Measurements from ENCODE around the gene RPS5. TPM values are rescaled to one million over a fixed set of nuclear protein-coding genes. Genes with fewer than 3 reads are reported as not detected.
"Not testable (repeated sequence)": the region's sequence is repeated elsewhere in the genome, so short reads cannot be mapped to it uniquely, and the experiment has no call there.

The RPS5 gene
- total RNA-seq, 2 experiments from 2014 or later, result 1,806 to 1,853 TPM

DNA sequence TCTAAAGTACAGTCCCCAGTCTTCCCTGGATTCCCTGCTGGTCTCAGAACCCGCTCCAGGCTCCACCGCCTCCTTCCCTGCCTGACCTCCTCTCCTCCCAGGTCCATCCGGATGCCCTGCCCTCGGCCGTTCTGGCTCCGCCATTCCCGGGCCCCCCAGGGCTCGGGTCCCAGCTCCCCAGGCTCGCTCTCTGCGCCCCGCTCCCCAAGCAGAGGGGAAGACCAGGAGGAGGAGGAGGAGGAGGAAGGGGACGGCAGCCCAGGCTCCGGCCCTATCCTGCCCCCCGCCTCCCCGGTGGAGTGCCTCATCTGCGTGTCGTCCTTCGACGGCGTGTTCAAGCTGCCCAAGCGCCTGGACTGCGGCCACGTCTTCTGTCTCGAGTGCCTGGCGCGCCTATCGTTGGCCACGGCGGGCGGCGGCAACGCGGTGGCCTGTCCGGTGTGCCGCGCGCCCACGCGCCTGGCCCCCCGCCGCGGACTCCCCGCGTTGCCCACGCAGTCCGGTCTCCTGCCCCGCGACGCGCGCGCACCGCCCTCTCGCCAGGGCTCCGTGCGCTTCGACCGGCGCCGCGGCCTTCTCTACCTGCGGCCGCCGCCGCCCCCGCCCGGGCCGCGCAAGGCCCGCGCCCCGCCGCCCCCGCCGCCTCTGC is 9.0 kb downstream of the RPS5 start:
- CTCF ChIA-PET, result no interaction called here
- Mint-ChIP-seq H3K4me3 (no peak overlapping the region), H3K9me3 (no peaks in the 10 kb centered on the region), H3K4me1 (ENCODE audit: low read depth) (peaks cover 24% of the 10 kb centered on the region), H3K27me3 (ENCODE audit: low read depth) (peaks cover 11% of the 10 kb centered on the region), H3K27ac (no peak overlapping the region), H3K36me3 (ENCODE audit: low read depth) (peaks cover 33% of the 10 kb centered on the region)
- intact Hi-C loops (cut with micrococcal nuclease), result no loop called here
- DNase-seq, result no peak

GRCh38 chr19:58396691-58397532 is 9.8 kb downstream of the RPS5 start:
- CTCF ChIA-PET, result no interaction called here
- intact Hi-C loops (cut with micrococcal nuclease), result no loop called here
- Mint-ChIP-seq H3K4me1 (ENCODE audit: low read depth) (peaks cover 24% of the 10 kb centered on the region), H3K27ac (no peak overlapping the region), H3K9me3 (no peaks in the 10 kb centered on the region), H3K4me3 (no peak overlapping the region), H3K27me3 (ENCODE audit: low read depth) (peaks cover 11% of the 10 kb centered on the region), H3K36me3 (ENCODE audit: low read depth) (peaks cover 25% of the 10 kb centered on the region)
- no peak for DNase-seq

DNA sequence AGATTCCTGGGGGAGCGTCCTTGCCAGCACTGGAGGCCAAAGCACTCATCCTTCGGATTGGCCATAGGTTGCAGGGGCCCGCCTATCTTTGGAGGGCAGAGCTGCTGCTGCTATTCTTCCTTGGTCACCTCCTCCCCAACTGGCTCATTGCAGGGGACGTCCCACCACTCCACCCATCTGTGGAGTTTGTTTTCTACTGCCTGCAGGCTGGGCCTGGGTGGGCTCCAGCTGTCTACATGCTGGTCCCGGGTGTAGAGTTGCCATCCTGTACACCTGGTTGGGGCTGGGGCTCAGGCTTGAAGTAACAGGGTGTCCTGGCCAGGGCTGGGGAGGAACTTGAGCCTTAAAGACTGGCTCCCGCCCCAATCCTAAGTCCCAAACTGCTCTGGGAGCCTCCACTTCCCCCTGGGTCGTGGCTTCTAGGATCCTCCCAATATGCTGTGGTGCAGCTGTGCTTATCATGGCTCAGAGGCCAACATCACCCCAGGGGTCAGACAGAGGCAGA is 10.5 kb downstream of the RPS5 start:
- H3K27me3 Mint-ChIP-seq (ENCODE audit: low read depth), result peaks cover 11% of the 10 kb centered on the region
- peaks cover 24% of the 10 kb centered on the region for H3K4me1 Mint-ChIP-seq (ENCODE audit: low read depth)
- CTCF ChIA-PET, result no interaction called here
- peaks cover 23% of the 10 kb centered on the region for H3K36me3 Mint-ChIP-seq (ENCODE audit: low read depth)
- DNase-seq, result no peak
- H3K9me3 Mint-ChIP-seq, result no peaks in the 10 kb centered on the region
- no peak overlapping the region for H3K4me3 Mint-ChIP-seq
- intact Hi-C loops (cut with micrococcal nuclease), result no loop called here
- no peak overlapping the region for H3K27ac Mint-ChIP-seq

- CTCF ChIA-PET, result no interaction called here
- no peak for DNase-seq
- peaks cover 19% of the 10 kb centered on the region for H3K36me3 Mint-ChIP-seq (ENCODE audit: low read depth)
- H3K4me3 Mint-ChIP-seq, result no peak overlapping the region
- H3K27me3 Mint-ChIP-seq (ENCODE audit: low read depth), result peaks cover 11% of the 10 kb centered on the region
- intact Hi-C loops (cut with micrococcal nuclease), result no loop called here
- no peak overlapping the region for H3K27ac Mint-ChIP-seq
- H3K9me3 Mint-ChIP-seq, result no peaks in the 10 kb centered on the region
- peaks cover 21% of the 10 kb centered on the region for H3K4me1 Mint-ChIP-seq (ENCODE audit: low read depth)
Measured at GRCh38 chr19:58398087-58398486, 11.0 kb downstream of the RPS5 start.

DNA sequence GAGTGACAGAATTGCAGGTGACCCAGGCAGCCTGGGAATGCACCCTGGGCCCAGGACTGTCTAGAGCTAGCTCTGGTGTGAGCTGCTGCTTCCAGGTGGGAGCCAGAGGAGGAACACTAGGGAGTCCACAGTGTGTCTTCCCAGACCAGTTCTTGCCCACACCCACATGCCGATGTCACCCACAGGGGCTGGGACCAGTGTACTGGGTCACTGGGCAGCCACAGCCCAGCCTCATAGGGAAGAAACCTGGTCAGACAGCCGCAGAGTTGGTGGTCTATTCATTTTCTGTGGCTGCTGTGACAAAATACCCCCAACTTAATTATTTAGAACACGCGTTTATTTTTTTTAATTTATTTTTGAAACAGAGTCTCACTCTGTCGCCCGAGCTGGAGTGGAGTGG is 11.5 kb downstream of the RPS5 start:
- H3K36me3 Mint-ChIP-seq (ENCODE audit: low read depth), result peaks cover 15% of the 10 kb centered on the region

GRCh38 chr19:58399903-58400302 is 12.8 kb downstream of the RPS5 start:
- Mint-ChIP-seq H3K4me3 (no peak overlapping the region), H3K27me3 (ENCODE audit: low read depth) (peaks cover 11% of the 10 kb centered on the region), H3K36me3 (ENCODE audit: low read depth) (peaks cover 3% of the 10 kb centered on the region), H3K4me1 (ENCODE audit: low read depth) (peaks cover 14% of the 10 kb centered on the region), H3K27ac (no peak overlapping the region), H3K9me3 (no peaks in the 10 kb centered on the region)
- no peak for DNase-seq
- intact Hi-C loops (cut with micrococcal nuclease), result no loop called here
- CTCF ChIA-PET, result no interaction called here

More for the DNA sequence above, 11.5 kb downstream of the RPS5 start:
- Mint-ChIP-seq H3K27me3 (ENCODE audit: low read depth) (peaks cover 11% of the 10 kb centered on the region), H3K4me3 (no peak overlapping the region), H3K27ac (no peak overlapping the region), H3K4me1 (ENCODE audit: low read depth) (peaks cover 20% of the 10 kb centered on the region), H3K9me3 (no peaks in the 10 kb centered on the region)
- DNase-seq, result no peak
- intact Hi-C loops (cut with micrococcal nuclease), result no loop called here
- CTCF ChIA-PET, result no interaction called here

DNA sequence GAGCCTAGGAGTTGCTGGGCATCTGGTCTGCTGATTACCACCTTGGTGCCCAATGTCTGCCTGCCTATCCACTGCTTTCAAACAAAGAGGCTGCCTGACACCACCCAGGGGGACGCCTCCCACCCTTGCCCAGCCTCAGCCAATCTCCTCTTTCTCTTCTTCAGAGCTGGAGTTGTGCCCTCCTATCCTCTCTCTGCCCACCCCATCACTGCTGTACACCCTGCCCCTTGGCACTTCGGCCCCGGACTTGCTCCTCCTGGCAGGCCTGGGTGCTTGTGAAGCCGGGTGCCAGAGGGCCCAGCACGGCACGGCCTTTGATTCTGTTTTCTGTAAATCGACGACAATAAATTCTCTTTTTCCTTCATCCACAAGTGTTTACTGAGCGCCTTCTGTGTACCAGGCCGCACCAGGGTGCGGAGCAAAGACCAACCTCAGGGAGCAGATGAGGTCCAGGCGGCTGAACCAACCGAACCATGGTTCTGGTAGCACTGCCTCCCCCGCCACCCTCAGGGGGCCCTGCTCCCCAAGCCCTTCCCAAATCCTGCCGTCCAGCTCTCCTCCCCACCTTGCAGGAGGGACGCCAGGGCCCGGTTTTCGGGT is 13.3 kb downstream of the RPS5 start:
- no peak overlapping the region for H3K27ac Mint-ChIP-seq
- no peak for DNase-seq
- CTCF ChIA-PET, result no interaction called here
- peaks cover 13% of the 10 kb centered on the region for H3K4me1 Mint-ChIP-seq (ENCODE audit: low read depth)
- H3K4me3 Mint-ChIP-seq, result peak overlapping the region; percentile 27
- peaks cover 11% of the 10 kb centered on the region for H3K27me3 Mint-ChIP-seq (ENCODE audit: low read depth)
- intact Hi-C loops (cut with micrococcal nuclease), result no loop called here
- H3K36me3 Mint-ChIP-seq (ENCODE audit: low read depth), result peaks cover 3% of the 10 kb centered on the region
- no peaks in the 10 kb centered on the region for H3K9me3 Mint-ChIP-seq

DNA sequence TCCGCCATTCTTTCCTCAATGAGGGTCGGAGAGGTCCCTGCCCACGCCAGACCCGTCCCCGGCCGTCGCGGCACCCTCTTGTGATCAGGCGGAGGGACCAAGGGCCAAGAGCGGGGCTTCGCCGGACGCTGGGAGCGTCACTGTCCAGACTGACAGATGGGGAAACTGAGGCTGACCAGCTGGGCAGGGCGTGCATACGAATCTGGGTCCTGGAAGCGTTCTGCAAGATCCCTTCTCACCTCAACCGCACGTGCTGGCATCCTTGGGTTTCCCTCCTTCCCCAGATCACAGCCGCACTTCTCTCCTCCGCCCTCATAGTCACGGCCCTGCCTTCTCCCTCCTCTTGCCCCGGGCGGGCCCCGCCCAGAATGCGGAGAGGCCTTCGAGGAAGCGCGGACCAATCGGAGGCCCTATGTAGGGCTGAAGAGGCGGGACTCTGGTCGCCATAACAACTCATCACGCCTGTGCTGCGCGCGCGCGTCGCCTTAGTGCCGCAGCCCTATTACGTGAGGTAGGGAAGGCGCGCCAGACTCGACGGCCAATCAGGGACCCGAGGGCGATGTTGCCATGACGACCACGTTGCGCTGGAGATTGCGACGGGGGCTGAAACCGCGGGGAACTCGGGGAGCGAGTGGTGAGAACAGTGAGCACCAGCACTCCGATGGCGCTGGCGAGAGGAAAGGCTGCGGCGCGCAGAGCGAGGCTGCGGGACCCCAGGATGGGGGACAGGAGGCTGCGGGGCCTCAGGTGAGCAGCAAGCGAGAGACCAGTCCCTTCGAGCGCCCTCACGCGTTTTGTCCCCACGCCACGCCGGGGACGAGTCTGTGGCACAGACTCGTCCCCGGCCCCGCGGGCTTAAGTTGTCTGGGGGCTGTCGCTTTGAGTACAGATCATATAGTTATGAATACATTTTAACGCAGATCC is 14.1 kb downstream of the RPS5 start:
- peak; percentile 99 for DNase-seq
- H3K4me1 Mint-ChIP-seq (ENCODE audit: low read depth), result peaks cover 9% of the 10 kb centered on the region
- peak overlapping the region; percentile 94 for H3K4me3 Mint-ChIP-seq
- CTCF ChIA-PET, result no interaction called here
- H3K9me3 Mint-ChIP-seq, result no peaks in the 10 kb centered on the region
- H3K36me3 Mint-ChIP-seq (ENCODE audit: low read depth), result no peaks in the 10 kb centered on the region
- intact Hi-C loops (cut with micrococcal nuclease), result loop anchor here (1.0 kb wide), 6 partner anchors 14 to 75 kb away; partner anchors contain the start of genes RPS5, ZNF132, ZNF446 and ZNF497
- peaks cover 11% of the 10 kb centered on the region for H3K27me3 Mint-ChIP-seq (ENCODE audit: low read depth)
- peak overlapping the region; percentile 26 for H3K27ac Mint-ChIP-seq

DNA sequence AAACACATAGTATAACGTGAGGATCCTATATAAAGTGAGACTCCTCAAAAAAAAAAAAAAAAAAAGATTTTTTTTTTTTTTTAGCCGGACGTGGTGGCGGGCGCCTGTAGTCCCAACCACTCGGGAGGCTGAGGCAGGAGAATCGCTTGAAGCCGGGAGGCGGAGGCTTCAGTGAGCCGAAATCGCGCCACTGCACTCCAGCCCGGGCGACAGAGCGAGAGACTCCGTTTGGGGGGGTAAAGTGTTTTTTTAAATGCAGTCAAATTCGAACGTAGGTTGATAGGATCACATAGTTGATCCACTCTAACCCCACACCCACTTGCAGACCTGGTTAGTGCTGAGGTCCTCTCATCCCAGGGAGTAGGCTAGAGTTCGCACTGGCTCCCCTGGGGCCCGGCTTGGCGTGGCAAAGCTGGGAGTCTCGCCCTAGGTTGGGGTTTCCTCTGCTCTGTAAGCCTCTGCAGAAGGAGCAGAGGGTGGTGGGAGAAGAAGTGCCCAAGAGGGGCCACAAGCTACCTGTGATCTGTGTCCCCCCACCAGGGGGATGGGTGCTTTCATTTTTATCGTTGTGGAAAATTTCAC is 14.9 kb downstream of the RPS5 start:
- H3K27me3 Mint-ChIP-seq (ENCODE audit: low read depth), result peaks cover 11% of the 10 kb centered on the region
- CTCF ChIA-PET, result interaction anchor here (1.4 kb wide), 1 partner anchor 118 kb away, joined by 5 read pairs; no protein-coding TSS in a partner anchor
- intact Hi-C loops (cut with micrococcal nuclease), result loop anchor here (1.0 kb wide), 6 partner anchors 15 to 76 kb away; partner anchors contain the start of genes RPS5, ZNF132, ZNF446 and ZNF497
- H3K27ac Mint-ChIP-seq, result no peak overlapping the region
- peak overlapping the region; percentile 94 for H3K4me3 Mint-ChIP-seq
- H3K4me1 Mint-ChIP-seq (ENCODE audit: low read depth), result peaks cover 14% of the 10 kb centered on the region
- DNase-seq, result no peak
- no peaks in the 10 kb centered on the region for H3K36me3 Mint-ChIP-seq (ENCODE audit: low read depth)
- H3K9me3 Mint-ChIP-seq, result no peaks in the 10 kb centered on the region

GRCh38 chr19:58403920-58404478 is 16.9 kb downstream of the RPS5 start:
- DNase-seq; intact Hi-C loops (cut with micrococcal nuclease); H3K27ac Mint-ChIP-seq; H3K4me3 Mint-ChIP-seq; H3K36me3 Mint-ChIP-seq (ENCODE audit: low read depth); CTCF ChIA-PET; H3K27me3 Mint-ChIP-seq (ENCODE audit: low read depth); H3K9me3 Mint-ChIP-seq: not testable (repeated sequence)
- H3K4me1 Mint-ChIP-seq (ENCODE audit: low read depth), result peaks cover 24% of the 10 kb centered on the region

Data from activated naive CD4-positive, alpha-beta T cell treated with anti-CD3 and anti-CD28 coated beads for 36 hours (primary cell).